Activated CD4-positive, CD25-positive, alpha-beta regulatory T cell (primary cell): ENCODE data around the gene LMO7.

ENCODE experiments used
- DNase-seq, 4 experiments: peaks; one replicate each; lab custom pipeline; 2025; lab: John Stamatoyannopoulos, UW

LMO7 gene

GRCh38 chr13:75801388-75801945 is 165.3 kb downstream of the LMO7 start:
- no peak for DNase-seq

GRCh38 chr13:75802161-75802560 is 166.0 kb downstream of the LMO7 start:
- no peak for DNase-seq

- no peak for DNase-seq
Measured at GRCh38 chr13:75803164-75803611, 167.1 kb downstream of the LMO7 start.

GRCh38 chr13:75804054-75804453 is 167.9 kb downstream of the LMO7 start:
- no peak for DNase-seq

GRCh38 chr13:75804605-75805004 is 168.5 kb downstream of the LMO7 start:
- DNase-seq, result no peak

GRCh38 chr13:75806117-75806516 is 170.0 kb downstream of the LMO7 start:
- no peak for DNase-seq

- no peak for DNase-seq
Measured at GRCh38 chr13:75811361-75811760, 175.2 kb downstream of the LMO7 start.

GRCh38 chr13:75811841-75812240 is 175.7 kb downstream of the LMO7 start:
- DNase-seq, result no peak

GRCh38 chr13:75812751-75813181 is 176.6 kb downstream of the LMO7 start:
- no peak for DNase-seq

- DNase-seq, result no peak
Measured at GRCh38 chr13:75813323-75813722, 177.2 kb downstream of the LMO7 start.

- DNase-seq, result no peak
Measured at GRCh38 chr13:75818179-75818967, 182.2 kb downstream of the LMO7 start.

- no peak for DNase-seq
Measured at GRCh38 chr13:75818968-75819225, 182.8 kb downstream of the LMO7 start.

GRCh38 chr13:75825161-75825560 is 189.0 kb downstream of the LMO7 start:
- no peak for DNase-seq

GRCh38 chr13:75825594-75825993 is 189.5 kb downstream of the LMO7 start:
- no peak for DNase-seq

- DNase-seq, result no peak
Measured at GRCh38 chr13:75826391-75826790, 190.3 kb downstream of the LMO7 start.

- DNase-seq, result no peak
Measured at GRCh38 chr13:75829830-75830229, 193.7 kb downstream of the LMO7 start.

GRCh38 chr13:75830842-75831241 is 194.7 kb downstream of the LMO7 start:
- DNase-seq, result no peak

GRCh38 chr13:75831389-75831788 is 195.3 kb downstream of the LMO7 start:
- DNase-seq, result no peak

GRCh38 chr13:75832812-75833211 is 196.7 kb downstream of the LMO7 start:
- DNase-seq, result no peak

GRCh38 chr13:75836441-75836840 is 200.3 kb downstream of the LMO7 start:
- DNase-seq, result no peak

- DNase-seq, result no peak
Measured at GRCh38 chr13:75838366-75839005, 202.4 kb downstream of the LMO7 start.

GRCh38 chr13:75839406-75839805 is 203.3 kb downstream of the LMO7 start:
- DNase-seq, result no peak

- no peak for DNase-seq
Measured at GRCh38 chr13:75841905-75842304, 205.8 kb downstream of the LMO7 start.

GRCh38 chr13:75843074-75843473 is 206.9 kb downstream of the LMO7 start:
- DNase-seq, result no peak
